CD4-positive, alpha-beta T cell treated with Interferon gamma for 1 hour (primary cell): Measurements from ENCODE around the gene PAX8.

ENCODE experiments used
- DNase-seq: peaks from one replicate; pipeline ENCODE4 v3.0.0-alpha.2; 2020

Gene PAX8

GRCh38 chr2:113181258-113182051 lies 97.3 kb downstream of the PAX8 start:
- DNase-seq: no peak

- no peak for DNase-seq
Observed at GRCh38 chr2:113180131-113180946, 98.4 kb downstream of the PAX8 start.

- no peak for DNase-seq
Observed at GRCh38 chr2:113179446-113180045, 99.2 kb downstream of the PAX8 start.

- DNase-seq: no peak
Observed at GRCh38 chr2:113178891-113179290, 99.8 kb downstream of the PAX8 start.

GRCh38 chr2:113178069-113178746 lies 100.5 kb downstream of the PAX8 start:
- DNase-seq: no peak

- no peak for DNase-seq
Observed at GRCh38 chr2:113176696-113177355, 101.9 kb downstream of the PAX8 start.

- DNase-seq: peak; percentile 40
Observed at GRCh38 chr2:113175736-113176695, 102.7 kb downstream of the PAX8 start.

- DNase-seq: peak; percentile 72
Observed at GRCh38 chr2:113175042-113175628, 103.6 kb downstream of the PAX8 start.

- no peak for DNase-seq
Observed at GRCh38 chr2:113174376-113174750, 104.4 kb downstream of the PAX8 start.

GRCh38 chr2:113173542-113174375 lies 105.0 kb downstream of the PAX8 start, which contains the start of gene PSD4:
PSD4 (plus strand) TSS chr2:113173971; CDS start chr2:113182457, 8,486 bp downstream.
- DNase-seq: peak; percentile 82

GRCh38 chr2:113172721-113173541 lies 105.8 kb downstream of the PAX8 start:
- no peak for DNase-seq

- no peak for DNase-seq
Observed at GRCh38 chr2:113171334-113172075, 107.2 kb downstream of the PAX8 start.

GRCh38 chr2:113169586-113169985 lies 109.1 kb downstream of the PAX8 start:
- DNase-seq: no peak

GRCh38 chr2:113169002-113169530 lies 109.7 kb downstream of the PAX8 start:
- DNase-seq: peak; percentile 34

GRCh38 chr2:113167962-113168340 lies 110.8 kb downstream of the PAX8 start:
- no peak for DNase-seq

GRCh38 chr2:113167115-113167932 lies 111.4 kb downstream of the PAX8 start:
- peak; percentile 40 for DNase-seq

- DNase-seq: no peak
Observed at GRCh38 chr2:113166187-113166645, 112.5 kb downstream of the PAX8 start.
